ENCODE results near the gene STMND1.

The STMND1 gene

DNA sequence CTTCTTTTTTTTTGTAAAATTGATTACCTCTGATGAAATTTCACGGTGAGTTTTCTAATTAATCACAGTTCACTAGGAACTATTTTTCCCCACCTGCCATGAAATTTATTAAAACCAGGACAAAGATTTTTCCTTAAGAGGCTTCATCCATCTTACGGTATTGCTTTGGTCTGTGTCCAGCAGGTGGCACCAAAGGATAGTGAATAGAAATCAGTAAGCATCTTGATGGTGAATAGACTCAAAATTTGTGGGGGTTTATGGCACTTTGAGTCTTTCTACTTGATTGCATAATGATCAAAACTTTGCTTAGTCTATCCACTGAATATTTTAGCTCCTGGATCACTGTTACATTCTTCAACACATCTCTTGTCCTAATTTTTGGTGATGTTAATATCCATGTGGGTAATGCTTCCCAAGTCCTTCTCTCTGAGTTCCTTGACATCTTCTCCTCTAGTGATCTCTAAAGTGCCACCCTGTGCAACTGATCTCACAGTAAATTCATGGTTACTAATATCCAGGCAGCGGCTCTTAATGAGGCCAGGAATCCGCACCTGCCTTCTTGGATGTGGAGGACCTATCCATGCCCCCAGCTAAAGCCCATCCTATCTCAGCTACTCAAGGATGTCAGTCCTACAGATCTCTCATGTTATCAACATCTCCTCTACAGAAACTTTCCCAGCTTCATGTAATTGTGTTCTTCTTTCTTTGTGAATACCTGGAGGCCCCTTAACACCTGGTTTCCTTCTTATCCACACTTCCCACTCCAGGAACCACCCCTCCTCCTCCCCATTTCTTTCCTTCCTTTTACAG, 54.5 kb downstream of the STMND1 start:
- WGBS (ENCODE audit: extremely low coverage, insufficient coverage, insufficient read length) = no CpG with 5 or more reads among the region's 4 CpGs
- no peak overlapping the region for H3K4me2 ChIP-seq (ENCODE audit: low read length)
- no peak overlapping the region for H3K23ac ChIP-seq (ENCODE audit: low read length)
- peaks cover 1% of the 10 kb centered on the region for H3K9me3 ChIP-seq (ENCODE audit: insufficient read depth, low read depth, low read length)
- H3K36me3 ChIP-seq (ENCODE audit: control insufficient read depth in 1 of 2, insufficient read depth in 2 of 2, low read length in 2 of 2) = no peaks in the 10 kb centered on the region
- no peak overlapping the region for H3K14ac ChIP-seq (ENCODE audit: low read length)
- H3K27me3 ChIP-seq (ENCODE audit: insufficient read depth, low read length) = no peaks in the 10 kb centered on the region
- no peak overlapping the region for H4K91ac ChIP-seq (ENCODE audit: low read depth, low read length)
- H3K27ac ChIP-seq (ENCODE audit: low read depth, low read length) = no peak overlapping the region
- H3K18ac ChIP-seq (ENCODE audit: low read length) = no peak overlapping the region
- no peak overlapping the region for H2BK120ac ChIP-seq (ENCODE audit: insufficient read depth, low read length, poor library complexity)
- no peak overlapping the region for H4K8ac ChIP-seq (ENCODE audit: low read depth, low read length)
- no peaks in the 10 kb centered on the region for H3K79me2 ChIP-seq (ENCODE audit: control insufficient read depth, insufficient read depth, low read length, poor library complexity)
- no peaks in the 10 kb centered on the region for H3K79me1 ChIP-seq (ENCODE audit: low read length)
- no peak overlapping the region for H3K9ac ChIP-seq (ENCODE audit: low read length)
- no peaks in the 10 kb centered on the region for H3K4me1 ChIP-seq (ENCODE audit: control insufficient read depth in 1 of 2, insufficient read depth in 2 of 2, low read length in 2 of 2)
- DNase-seq = peak; percentile 63 to 89
- H2AK5ac ChIP-seq (ENCODE audit: low read length) = no peak overlapping the region
- H2AFZ ChIP-seq (ENCODE audit: insufficient read depth, low read length, poor library complexity) = no peak overlapping the region
- no peak overlapping the region for H2BK5ac ChIP-seq (ENCODE audit: low read depth, low read length, poor library complexity)
- no peak overlapping the region for H4K12ac ChIP-seq (ENCODE audit: low read depth, low read length)
- H2BK12ac ChIP-seq (ENCODE audit: low read length) = no peak overlapping the region
- no peak overlapping the region for H3K4ac ChIP-seq (ENCODE audit: low read depth, low read length)
- no peak overlapping the region for H3K4me3 ChIP-seq (ENCODE audit: low read depth, low read length)

DNA sequence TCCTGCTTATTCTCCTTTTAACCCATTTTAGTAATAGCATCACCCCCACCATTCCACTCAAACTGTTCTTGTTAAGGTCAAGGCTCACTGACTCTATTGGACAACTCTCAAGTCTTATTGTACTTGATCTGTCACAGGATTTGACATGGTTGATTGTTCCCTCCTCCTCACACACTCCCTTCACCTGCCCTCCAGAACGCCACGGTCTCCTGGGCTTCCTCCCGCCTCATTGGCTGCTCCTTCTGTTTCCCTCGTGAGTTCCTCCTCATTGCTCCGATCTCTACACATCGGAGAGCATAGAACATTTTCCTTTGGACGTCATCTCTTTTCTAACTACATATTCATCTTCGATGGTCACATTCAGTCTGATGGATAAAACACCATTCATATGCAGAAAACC, 55.1 kb downstream of the STMND1 start:
- DNase-seq = no peak
- Histone ChIP-seq H3K79me1 (ENCODE audit: low read length) (no peaks in the 10 kb centered on the region), H3K9ac (ENCODE audit: low read length) (no peak overlapping the region), H3K4me3 (ENCODE audit: low read depth, low read length) (no peak overlapping the region), H3K79me2 (ENCODE audit: control insufficient read depth, insufficient read depth, low read length, poor library complexity) (no peaks in the 10 kb centered on the region), H3K9me3 (ENCODE audit: insufficient read depth, low read depth, low read length) (peaks cover 1% of the 10 kb centered on the region), H3K36me3 (ENCODE audit: control insufficient read depth in 1 of 2, insufficient read depth in 2 of 2, low read length in 2 of 2) (no peaks in the 10 kb centered on the region), H4K91ac (ENCODE audit: low read depth, low read length) (no peak overlapping the region), H3K4me2 (ENCODE audit: low read length) (no peak overlapping the region), H4K12ac (ENCODE audit: low read depth, low read length) (no peak overlapping the region), H3K4me1 (ENCODE audit: control insufficient read depth in 1 of 2, insufficient read depth in 2 of 2, low read length in 2 of 2) (no peaks in the 10 kb centered on the region), H2BK12ac (ENCODE audit: low read length) (no peak overlapping the region), H2BK5ac (ENCODE audit: low read depth, low read length, poor library complexity) (no peak overlapping the region), H4K8ac (ENCODE audit: low read depth, low read length) (no peak overlapping the region), H3K18ac (ENCODE audit: low read length) (no peak overlapping the region), H2BK120ac (ENCODE audit: insufficient read depth, low read length, poor library complexity) (no peak overlapping the region), H3K27me3 (ENCODE audit: insufficient read depth, low read length) (no peaks in the 10 kb centered on the region), H3K27ac (ENCODE audit: low read depth, low read length) (no peak overlapping the region), H2AFZ (ENCODE audit: insufficient read depth, low read length, poor library complexity) (no peak overlapping the region), H3K14ac (ENCODE audit: low read length) (no peak overlapping the region), H2AK5ac (ENCODE audit: low read length) (no peak overlapping the region), H3K23ac (ENCODE audit: low read length) (no peak overlapping the region), H3K4ac (ENCODE audit: low read depth, low read length) (no peak overlapping the region)
- WGBS (ENCODE audit: extremely low coverage, insufficient coverage, insufficient read length) = no CpG with 5 or more reads among the region's 8 CpGs

DNA sequence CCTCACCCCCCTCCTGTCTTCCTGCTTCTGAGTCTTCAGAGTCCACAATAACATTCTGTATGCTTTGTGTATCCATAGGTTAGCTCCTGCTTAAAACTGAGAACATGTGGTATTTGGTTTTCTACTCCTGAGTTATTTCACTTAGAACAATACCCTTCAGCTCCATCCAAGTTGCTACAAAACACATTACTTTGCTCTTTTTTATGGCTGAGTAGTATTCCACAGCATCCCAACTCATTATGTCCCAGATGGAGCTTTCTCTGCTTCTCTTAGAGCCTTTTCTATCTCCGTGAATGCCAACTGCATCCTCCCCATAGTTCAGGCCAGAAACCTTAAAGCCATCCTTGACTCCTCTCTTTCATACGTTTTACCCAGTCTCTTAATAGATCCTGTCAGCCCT, 55.8 kb downstream of the STMND1 start:
- H2BK12ac ChIP-seq (ENCODE audit: low read length) = no peak overlapping the region
- no peaks in the 10 kb centered on the region for H3K9me3 ChIP-seq (ENCODE audit: insufficient read depth, low read depth, low read length)
- H2AK5ac ChIP-seq (ENCODE audit: low read length) = no peak overlapping the region
- no peak overlapping the region for H2BK120ac ChIP-seq (ENCODE audit: insufficient read depth, low read length, poor library complexity)
- no peaks in the 10 kb centered on the region for H3K36me3 ChIP-seq (ENCODE audit: control insufficient read depth in 1 of 2, insufficient read depth in 2 of 2, low read length in 2 of 2)
- no peak overlapping the region for H3K4me3 ChIP-seq (ENCODE audit: low read depth, low read length)
- H3K4me1 ChIP-seq (ENCODE audit: control insufficient read depth in 1 of 2, insufficient read depth in 2 of 2, low read length in 2 of 2) = no peaks in the 10 kb centered on the region
- H3K9ac ChIP-seq (ENCODE audit: low read length) = no peak overlapping the region
- no peaks in the 10 kb centered on the region for H3K27me3 ChIP-seq (ENCODE audit: insufficient read depth, low read length)
- DNase-seq = no peak
- no peak overlapping the region for H2AFZ ChIP-seq (ENCODE audit: insufficient read depth, low read length, poor library complexity)
- H3K79me2 ChIP-seq (ENCODE audit: control insufficient read depth, insufficient read depth, low read length, poor library complexity) = no peaks in the 10 kb centered on the region
- no peak overlapping the region for H3K18ac ChIP-seq (ENCODE audit: low read length)
- H3K4ac ChIP-seq (ENCODE audit: low read depth, low read length) = no peak overlapping the region
- no peak overlapping the region for H3K4me2 ChIP-seq (ENCODE audit: low read length)
- no peak overlapping the region for H3K23ac ChIP-seq (ENCODE audit: low read length)
- no peak overlapping the region for H3K14ac ChIP-seq (ENCODE audit: low read length)
- H2BK5ac ChIP-seq (ENCODE audit: low read depth, low read length, poor library complexity) = no peak overlapping the region
- H3K79me1 ChIP-seq (ENCODE audit: low read length) = no peaks in the 10 kb centered on the region
- H4K91ac ChIP-seq (ENCODE audit: low read depth, low read length) = no peak overlapping the region
- no peak overlapping the region for H4K8ac ChIP-seq (ENCODE audit: low read depth, low read length)
- WGBS (ENCODE audit: extremely low coverage, insufficient coverage, insufficient read length) = no CpG with 5 or more reads among the region's 2 CpGs
- no peak overlapping the region for H4K12ac ChIP-seq (ENCODE audit: low read depth, low read length)
- no peak overlapping the region for H3K27ac ChIP-seq (ENCODE audit: low read depth, low read length)

DNA sequence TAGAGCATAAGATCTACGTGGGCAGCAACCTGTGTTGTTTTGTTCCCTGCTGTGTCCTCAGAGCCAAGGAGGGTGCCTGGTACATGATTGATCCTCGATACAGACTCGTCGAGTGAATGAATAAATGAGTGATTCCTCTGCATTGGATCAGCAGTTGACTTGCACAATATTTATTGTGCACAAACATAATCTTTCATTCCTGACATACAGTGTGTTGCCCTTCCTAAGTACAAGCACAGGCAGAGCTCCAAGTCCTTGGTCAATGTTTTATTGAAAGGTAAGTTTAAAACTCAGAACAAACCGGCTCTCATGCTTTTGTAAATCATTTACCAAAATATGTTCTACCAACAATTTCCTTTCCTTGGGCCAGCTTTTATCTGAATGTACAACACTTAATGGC, 57.4 kb downstream of the STMND1 start:
- H3K36me3 ChIP-seq (ENCODE audit: control insufficient read depth in 1 of 2, insufficient read depth in 2 of 2, low read length in 2 of 2) = no peaks in the 10 kb centered on the region
- no peak overlapping the region for H3K23ac ChIP-seq (ENCODE audit: low read length)
- no peaks in the 10 kb centered on the region for H3K27me3 ChIP-seq (ENCODE audit: insufficient read depth, low read length)
- no peaks in the 10 kb centered on the region for H3K4me1 ChIP-seq (ENCODE audit: control insufficient read depth in 1 of 2, insufficient read depth in 2 of 2, low read length in 2 of 2)
- H2AK5ac ChIP-seq (ENCODE audit: low read length) = no peak overlapping the region
- H4K8ac ChIP-seq (ENCODE audit: low read depth, low read length) = no peak overlapping the region
- H3K9me3 ChIP-seq (ENCODE audit: insufficient read depth, low read depth, low read length) = no peaks in the 10 kb centered on the region
- H3K79me1 ChIP-seq (ENCODE audit: low read length) = no peaks in the 10 kb centered on the region
- no CpG with 5 or more reads among the region's 5 CpGs for WGBS (ENCODE audit: extremely low coverage, insufficient coverage, insufficient read length)
- H3K14ac ChIP-seq (ENCODE audit: low read length) = no peak overlapping the region
- H3K18ac ChIP-seq (ENCODE audit: low read length) = no peak overlapping the region
- H3K79me2 ChIP-seq (ENCODE audit: control insufficient read depth, insufficient read depth, low read length, poor library complexity) = no peaks in the 10 kb centered on the region
- H4K12ac ChIP-seq (ENCODE audit: low read depth, low read length) = no peak overlapping the region
- H2BK12ac ChIP-seq (ENCODE audit: low read length) = no peak overlapping the region
- no peak overlapping the region for H3K4me3 ChIP-seq (ENCODE audit: low read depth, low read length)
- no peak for DNase-seq
- no peak overlapping the region for H2AFZ ChIP-seq (ENCODE audit: insufficient read depth, low read length, poor library complexity)
- H3K4me2 ChIP-seq (ENCODE audit: low read length) = no peak overlapping the region
- no peak overlapping the region for H3K27ac ChIP-seq (ENCODE audit: low read depth, low read length)
- H3K9ac ChIP-seq (ENCODE audit: low read length) = no peak overlapping the region
- no peak overlapping the region for H2BK5ac ChIP-seq (ENCODE audit: low read depth, low read length, poor library complexity)
- no peak overlapping the region for H2BK120ac ChIP-seq (ENCODE audit: insufficient read depth, low read length, poor library complexity)
- H3K4ac ChIP-seq (ENCODE audit: low read depth, low read length) = no peak overlapping the region
- no peak overlapping the region for H4K91ac ChIP-seq (ENCODE audit: low read depth, low read length)
